Colonic mucosa (tissue), 4 donors: Measurements from ENCODE around the gene MINDY3. TPM values are rescaled to one million over a fixed set of nuclear protein-coding genes. Genes with fewer than 3 reads are reported as not detected.

Source experiments
- DNase-seq: peaks from one replicate; pipeline ENCODE4 v3.0.0-alpha.2; 2020
- H3K27ac ChIP-seq: fragments of 200-600 bp; one replicate; pipeline ENCODE4 v1.8.0; 2021
- H3K27me3 ChIP-seq: fragments of 200-600 bp; one replicate; pipeline ENCODE4 v1.8.0; 2021
- H3K36me3 ChIP-seq: fragments of 200-600 bp; one replicate; pipeline ENCODE4 v1.8.0; 2021
- H3K4me1 ChIP-seq: fragments of 200-600 bp; one replicate; pipeline ENCODE4 v1.8.0; 2021; ENCODE audit warnings: mild to moderate bottlenecking
- H3K4me3 ChIP-seq: fragments of 200-600 bp; one replicate; pipeline ENCODE4 v1.8.0; 2021
- H3K9ac ChIP-seq, 2 donors: one replicate each; pipeline ENCODE4 v1.7.0; 2013; ENCODE audit warnings: control low read depth in 2 of 2, low read depth in 2 of 2, low read length in 2 of 2
- H3K9me3 ChIP-seq: fragments of 200-600 bp; one replicate; pipeline ENCODE4 v1.8.0; 2021
- intact Hi-C: fragments of 100-400 bp; cut with DNase I; formaldehyde crosslinking; loops from one replicate; pipeline ENCODE4 v1.14.1; 2022
- total RNA-seq, 2 donors: library from RNA; stranded (reverse); fragmentation: NEBNext Ultra II Directional in 1 of 2; extraction: Animal tissue kit (Norgen Biotek cat#: 25700) in 1 of 2; gene quantifications; one replicate each; pipeline ENCODE4 v1.2.1, GENCODE V29; 2021
- TF ChIP-seq, protein P1 (sequence below): fragments of 200-600 bp; IDR thresholded peaks from one replicate; pipeline ENCODE4 v1.8.0; 2022; ENCODE audit warnings: antibody characterized with exemption, mild to moderate bottlenecking
- donor health status: healthy.
- donor health status: DM: no; HTN: no; CAD: no.
- donor health status: DM: no; HTN: no; CAD: no.

MINDY3 gene
- total RNA-seq, 2 donors from 2014 or later = 23.0 to 25.6 TPM

GRCh38 chr10:15737656-15738055 is 122.7 kb downstream of the MINDY3 start:
- DNase-seq = no peak
- Histone ChIP-seq H3K4me3 (no peak overlapping the region), H3K36me3 (no peaks in the 10 kb centered on the region), H3K27me3 (no peaks in the 10 kb centered on the region), H3K4me1 (no peaks in the 10 kb centered on the region), H3K9ac (no peak overlapping the region), H3K9me3 (no peaks in the 10 kb centered on the region), H3K27ac (no peak overlapping the region)
- intact Hi-C loops = no loop called here
- TF ChIP-seq, protein P1, sequence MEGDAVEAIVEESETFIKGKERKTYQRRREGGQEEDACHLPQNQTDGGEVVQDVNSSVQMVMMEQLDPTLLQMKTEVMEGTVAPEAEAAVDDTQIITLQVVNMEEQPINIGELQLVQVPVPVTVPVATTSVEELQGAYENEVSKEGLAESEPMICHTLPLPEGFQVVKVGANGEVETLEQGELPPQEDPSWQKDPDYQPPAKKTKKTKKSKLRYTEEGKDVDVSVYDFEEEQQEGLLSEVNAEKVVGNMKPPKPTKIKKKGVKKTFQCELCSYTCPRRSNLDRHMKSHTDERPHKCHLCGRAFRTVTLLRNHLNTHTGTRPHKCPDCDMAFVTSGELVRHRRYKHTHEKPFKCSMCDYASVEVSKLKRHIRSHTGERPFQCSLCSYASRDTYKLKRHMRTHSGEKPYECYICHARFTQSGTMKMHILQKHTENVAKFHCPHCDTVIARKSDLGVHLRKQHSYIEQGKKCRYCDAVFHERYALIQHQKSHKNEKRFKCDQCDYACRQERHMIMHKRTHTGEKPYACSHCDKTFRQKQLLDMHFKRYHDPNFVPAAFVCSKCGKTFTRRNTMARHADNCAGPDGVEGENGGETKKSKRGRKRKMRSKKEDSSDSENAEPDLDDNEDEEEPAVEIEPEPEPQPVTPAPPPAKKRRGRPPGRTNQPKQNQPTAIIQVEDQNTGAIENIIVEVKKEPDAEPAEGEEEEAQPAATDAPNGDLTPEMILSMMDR = no peak

GRCh38 chr10:15735763-15736162 is 124.5 kb downstream of the MINDY3 start:
- intact Hi-C loops = no loop called here
- TF ChIP-seq, protein P1 = no peak
- H3K9ac ChIP-seq = no peak overlapping the region

DNA sequence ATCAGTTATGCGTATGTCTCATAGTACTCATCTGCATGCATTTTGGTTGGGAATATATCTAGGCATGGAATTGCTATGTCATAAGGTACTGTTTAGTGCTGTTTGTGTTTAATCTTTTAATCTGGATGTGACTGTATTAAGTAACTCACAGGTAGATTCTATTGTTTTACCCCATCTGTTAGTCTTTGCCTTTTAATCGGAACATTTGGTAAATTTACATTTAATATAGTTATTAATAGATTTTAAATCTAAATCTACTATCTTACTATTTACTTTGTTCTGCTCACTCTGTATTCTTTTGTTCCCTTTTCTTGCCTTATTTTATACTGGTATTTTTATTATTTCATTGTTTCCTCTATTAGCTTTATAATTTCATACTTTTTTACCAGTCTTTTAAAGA is 130.0 kb downstream of the MINDY3 start:
- TF ChIP-seq, protein P1 = no peak
- Histone ChIP-seq H3K9me3 (no peaks in the 10 kb centered on the region), H3K9ac (no peak overlapping the region), H3K27me3 (no peaks in the 10 kb centered on the region), H3K27ac (no peak overlapping the region), H3K4me3 (no peak overlapping the region), H3K4me1 (no peaks in the 10 kb centered on the region), H3K36me3 (no peaks in the 10 kb centered on the region)
- intact Hi-C loops = no loop called here
- no peak for DNase-seq

More at GRCh38 chr10:15735763-15736162, 124.5 kb downstream of the MINDY3 start:
- Histone ChIP-seq H3K4me3 (no peak overlapping the region), H3K36me3 (no peaks in the 10 kb centered on the region), H3K4me1 (no peaks in the 10 kb centered on the region), H3K9me3 (no peaks in the 10 kb centered on the region), H3K27me3 (no peaks in the 10 kb centered on the region), H3K27ac (no peak overlapping the region)
- DNase-seq = no peak

DNA sequence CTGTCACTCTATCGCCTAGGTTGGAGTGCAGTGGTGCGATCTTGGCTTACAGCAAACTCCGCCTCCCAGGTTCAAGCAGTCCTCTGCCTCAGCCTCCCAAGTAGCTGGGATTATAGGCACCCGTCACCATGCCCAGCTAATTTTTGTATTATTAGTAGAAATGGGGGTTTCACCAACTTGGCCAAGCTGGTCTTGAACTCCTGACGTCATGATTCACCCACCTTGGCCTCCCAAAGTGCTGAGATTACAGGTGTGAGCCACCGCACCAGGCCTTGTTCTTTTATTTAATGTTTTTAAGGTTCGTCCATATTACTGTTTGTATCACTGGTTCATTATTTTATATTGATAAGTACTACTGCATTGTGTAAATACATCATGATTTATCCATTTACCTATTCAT is 130.4 kb downstream of the MINDY3 start:
- H3K4me1 ChIP-seq = no peaks in the 10 kb centered on the region
- TF ChIP-seq, protein P1 = no peak

More for the DNA sequence above, 130.4 kb downstream of the MINDY3 start:
- no peaks in the 10 kb centered on the region for H3K36me3 ChIP-seq
- H3K27me3 ChIP-seq = no peaks in the 10 kb centered on the region
- no peak overlapping the region for H3K9ac ChIP-seq
- no peak for DNase-seq
- H3K27ac ChIP-seq = no peak overlapping the region
- intact Hi-C loops = no loop called here
- H3K4me3 ChIP-seq = no peak overlapping the region
- no peaks in the 10 kb centered on the region for H3K9me3 ChIP-seq

Other genes with a start within 250 kb of the MINDY3 start
- 1 to 10 TPM; 2.1 to 3.5 TPM for gene ITGA8, start 140.6 kb downstream of the MINDY3 start, total RNA-seq